ENCODE data around the gene TXLNB.
"Not testable (repeated sequence)": the region's sequence is repeated elsewhere in the genome, so short reads cannot be mapped to it uniquely, and the experiment has no call there.

TXLNB gene

DNA sequence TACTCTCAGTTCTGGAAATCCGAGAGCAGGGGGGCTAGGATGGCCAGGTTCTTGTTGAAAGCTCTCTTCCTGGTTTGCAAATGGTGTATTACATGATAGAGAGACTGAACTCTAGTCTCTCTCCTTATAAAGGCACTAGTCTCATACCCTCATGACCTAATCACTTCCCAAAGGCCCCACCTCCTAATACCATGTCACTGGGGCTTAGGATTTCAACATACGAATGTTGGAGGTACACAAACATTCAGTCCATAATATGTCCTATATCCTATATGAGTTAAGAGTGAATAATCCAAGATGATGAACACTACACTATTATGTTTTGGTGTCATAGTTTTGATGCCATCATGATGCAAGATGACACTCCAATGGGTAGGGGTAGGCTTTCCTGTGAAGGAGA lies 20.0 kb upstream of the TXLNB start:
- DNase-seq (ENCODE audit: low read depth in 2 of 2) = no peak

GRCh38 chr6:139308936-139309603 lies 17.3 kb upstream of the TXLNB start:
- DNase-seq (ENCODE audit: low read depth in 2 of 2) = no peak

GRCh38 chr6:139308286-139308916 lies 16.6 kb upstream of the TXLNB start:
- DNase-seq (ENCODE audit: low read depth in 2 of 2) = no peak

DNA sequence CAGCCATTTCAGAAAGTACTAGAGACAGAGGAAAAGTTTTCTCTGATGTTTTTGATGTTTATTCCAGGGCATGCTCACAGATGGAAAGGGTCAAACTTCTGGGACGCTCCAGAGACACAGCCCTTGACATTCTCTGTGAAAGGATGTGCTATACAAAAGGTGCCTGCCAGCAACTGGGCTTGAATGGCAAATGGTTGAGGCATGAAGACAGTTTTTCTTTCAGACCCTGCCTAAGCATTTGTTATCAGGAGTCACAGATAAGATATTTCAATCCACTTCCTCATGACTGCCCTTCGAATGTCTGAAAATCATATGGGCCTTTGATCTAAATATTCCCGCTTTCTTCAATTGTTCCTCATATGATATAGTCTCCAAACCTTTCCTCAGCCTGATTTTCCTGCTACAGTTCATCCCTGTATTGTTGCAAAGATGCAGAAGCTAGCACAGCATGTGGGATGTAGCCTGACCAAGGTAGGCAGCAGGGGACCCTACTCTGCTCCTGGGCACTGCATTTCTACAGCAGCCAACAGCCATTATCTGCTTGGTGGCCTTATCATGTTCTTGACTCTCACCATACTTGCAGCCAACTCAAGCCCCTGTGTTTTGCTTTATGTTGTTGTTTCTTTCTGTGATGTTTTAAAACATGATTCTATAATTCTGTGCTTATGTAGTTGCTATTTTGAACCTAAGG lies 14.6 kb upstream of the TXLNB start:
- no peak for DNase-seq (ENCODE audit: low read depth in 2 of 2)

- DNase-seq (ENCODE audit: low read depth in 2 of 2) = no peak
Measured at GRCh38 chr6:139303185-139303584, 11.4 kb upstream of the TXLNB start.

DNA sequence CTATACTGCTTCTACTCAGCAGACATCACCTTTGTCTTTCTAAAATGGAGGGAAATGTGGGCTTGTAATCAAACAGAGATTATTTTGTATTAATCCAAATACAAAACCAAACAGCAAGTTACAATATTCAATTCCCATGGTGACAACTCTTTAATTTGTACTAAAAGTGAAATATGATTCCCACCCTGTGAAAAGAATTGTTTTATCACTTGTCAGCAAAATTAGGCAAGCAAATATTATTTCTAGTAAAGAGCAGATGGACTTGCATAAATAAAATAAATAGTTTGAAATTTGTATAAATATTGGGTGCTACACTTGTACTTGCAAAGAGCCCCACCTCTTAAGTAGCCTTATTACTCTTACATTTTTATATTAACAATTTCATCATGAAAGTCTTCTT lies 6.1 kb upstream of the TXLNB start:
- DNase-seq (ENCODE audit: low read depth in 2 of 2) = no peak

DNA sequence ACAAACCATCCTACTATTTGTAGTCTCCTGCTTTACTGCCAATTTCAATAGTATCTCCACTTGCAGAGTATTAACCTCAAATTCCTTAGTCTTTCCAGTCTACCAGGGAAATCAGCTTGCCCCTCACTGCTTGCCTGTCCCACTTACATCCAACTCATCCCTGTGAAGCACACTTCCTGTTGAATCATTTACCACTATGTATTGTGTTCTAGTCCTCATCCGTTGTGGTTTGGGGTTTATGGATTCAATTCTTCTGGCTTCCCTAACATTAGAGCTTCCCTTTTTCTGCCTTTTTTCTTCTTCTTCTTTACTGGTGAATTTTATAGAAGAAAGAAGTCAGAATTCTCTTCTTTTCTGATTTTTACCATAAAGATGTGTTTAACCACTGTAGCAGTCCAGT lies 5.1 kb upstream of the TXLNB start:
- no peak for DNase-seq (ENCODE audit: low read depth in 2 of 2)

GRCh38 chr6:139295901-139296300 lies 4.1 kb upstream of the TXLNB start:
- no peak for DNase-seq (ENCODE audit: low read depth in 2 of 2)

GRCh38 chr6:139294090-139294489 lies 2.3 kb upstream of the TXLNB start:
- DNase-seq (ENCODE audit: low read depth in 2 of 2) = no peak

DNA sequence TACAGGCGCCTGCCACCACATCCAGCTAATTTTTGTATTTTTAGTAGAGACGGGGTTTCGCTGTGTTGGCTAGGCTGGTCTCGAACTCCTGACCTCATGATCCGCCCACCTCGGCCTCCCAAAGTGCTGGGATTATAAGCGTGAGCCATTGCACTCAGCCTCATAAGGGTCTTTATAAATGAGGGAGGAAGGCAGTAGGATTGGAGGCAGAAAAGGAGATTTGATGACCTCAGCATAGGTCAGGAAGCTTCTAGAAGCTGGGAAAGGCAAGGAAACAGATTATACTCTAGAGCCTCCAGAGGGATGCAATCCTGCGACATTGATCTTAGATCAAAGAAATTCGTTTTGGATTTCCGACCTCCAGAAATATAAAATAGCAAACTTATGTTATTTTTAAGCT lies 1.4 kb upstream of the TXLNB start:
- DNase-seq (ENCODE audit: low read depth in 2 of 2) = not testable (repeated sequence)

GRCh38 chr6:139290787-139291311 lies 949 bp downstream of the TXLNB start:
- no peak for DNase-seq (ENCODE audit: low read depth in 2 of 2)

DNA sequence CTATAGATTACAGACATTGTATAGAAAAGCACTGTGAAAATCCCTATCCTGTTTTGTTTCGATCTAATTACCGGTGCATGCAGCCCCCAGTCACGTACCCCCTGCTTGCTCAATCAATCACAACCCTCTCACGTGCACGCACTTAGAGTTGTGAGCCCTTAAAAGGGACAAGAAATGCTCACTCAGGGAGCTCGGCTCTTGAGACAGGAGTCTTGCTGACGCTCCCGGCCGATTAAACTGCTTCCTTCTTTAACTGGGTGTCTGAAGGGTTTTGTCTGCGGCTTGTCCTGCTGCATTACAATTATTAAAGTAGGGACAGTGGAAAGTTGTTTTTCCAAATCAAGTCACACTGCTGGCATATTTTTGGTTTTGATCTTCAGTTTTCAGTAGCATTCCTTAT lies 2.6 kb downstream of the TXLNB start:
- DNase-seq (ENCODE audit: low read depth in 2 of 2) = no peak

DNA sequence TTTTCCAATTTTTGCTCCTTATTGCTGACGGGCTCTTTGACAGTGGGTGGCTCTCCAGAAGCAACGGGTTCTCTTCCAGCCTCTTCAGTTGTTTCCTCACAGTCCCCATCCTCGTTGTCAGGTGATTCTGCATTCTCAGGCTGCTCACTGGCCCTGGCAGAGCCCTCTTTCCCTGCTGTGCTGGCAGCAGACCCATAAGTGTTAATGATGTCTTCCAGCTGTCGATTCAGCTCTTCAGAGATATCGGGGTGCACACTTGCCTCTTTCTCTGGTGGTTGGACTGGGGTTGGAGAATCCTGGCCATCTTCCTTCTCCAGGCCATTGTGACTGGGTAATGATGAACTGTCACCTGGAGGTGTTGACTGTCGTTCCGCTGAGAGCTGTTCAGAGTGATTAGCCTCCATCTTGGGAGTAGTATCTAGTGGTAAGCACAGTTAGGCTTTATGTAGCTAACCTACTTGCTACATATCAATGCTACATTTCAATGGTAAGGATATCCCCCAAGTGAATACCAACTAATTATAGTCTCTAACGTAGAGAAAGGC lies 3.2 kb downstream of the TXLNB start:
- DNase-seq (ENCODE audit: low read depth in 2 of 2) = no peak

GRCh38 chr6:139287868-139288267 lies 3.9 kb downstream of the TXLNB start:
- DNase-seq (ENCODE audit: low read depth in 2 of 2) = no peak

DNA sequence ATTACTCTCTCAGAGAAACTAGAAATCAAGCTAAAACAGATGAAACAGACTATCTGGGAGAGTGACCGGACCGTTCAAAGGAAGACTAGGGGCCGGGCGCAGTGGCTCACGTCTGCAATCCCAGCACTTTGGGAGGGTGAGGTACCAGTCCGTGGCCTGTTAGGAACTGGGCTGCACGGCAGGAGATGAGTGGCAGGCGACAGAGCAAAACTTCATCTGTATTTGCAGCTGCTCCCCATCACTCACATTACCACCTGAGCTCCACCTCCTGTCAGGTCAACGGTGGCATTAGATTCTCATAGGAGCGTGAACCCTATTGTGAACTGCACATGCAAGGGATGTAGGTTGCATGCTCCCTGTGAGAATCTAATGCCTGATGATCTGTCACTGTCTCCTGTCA lies 5.4 kb downstream of the TXLNB start:
- not testable (repeated sequence) for DNase-seq (ENCODE audit: low read depth in 2 of 2)

DNA sequence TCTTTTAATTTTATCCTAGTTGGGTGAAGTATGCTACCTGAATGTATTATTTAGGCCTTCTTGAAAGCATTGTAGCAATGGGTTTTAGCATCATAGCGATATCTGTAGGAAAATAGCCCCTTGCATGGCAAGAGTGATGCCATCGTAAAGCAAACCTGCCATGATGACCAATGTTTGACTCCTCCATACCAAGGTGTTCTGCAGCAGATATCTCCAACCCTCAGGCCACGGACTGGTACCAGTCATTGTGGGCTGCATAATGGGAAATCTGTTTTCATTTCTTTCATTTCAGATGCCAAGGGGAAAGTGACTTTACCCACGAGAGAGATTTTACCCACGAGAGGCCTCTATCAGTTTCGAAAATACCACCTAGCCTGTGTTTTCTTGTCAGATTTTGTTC lies 6.2 kb downstream of the TXLNB start:
- no peak for DNase-seq (ENCODE audit: low read depth in 2 of 2)

DNA sequence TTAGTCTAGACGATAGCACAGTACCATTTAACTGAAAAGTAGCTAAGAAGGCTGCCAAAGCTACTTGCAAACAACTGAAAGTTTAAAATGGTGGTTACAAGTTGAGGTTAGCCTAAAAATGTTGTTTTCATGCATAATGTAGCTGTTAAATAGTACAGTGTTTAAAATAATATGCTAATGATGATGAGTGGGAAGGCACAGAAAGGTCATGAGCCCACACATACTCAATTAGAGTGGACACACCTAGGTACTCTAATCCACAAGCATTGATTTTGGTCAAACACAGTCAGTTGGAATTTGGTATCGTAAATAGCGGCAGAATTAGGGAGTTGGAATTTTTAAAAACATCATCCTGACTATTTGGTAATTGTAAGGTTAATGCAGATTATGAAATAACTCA lies 7.0 kb downstream of the TXLNB start:
- no peak for DNase-seq (ENCODE audit: low read depth in 2 of 2)

- no peak for DNase-seq (ENCODE audit: low read depth in 2 of 2)
Measured at GRCh38 chr6:139282684-139283083, 9.1 kb downstream of the TXLNB start.

GRCh38 chr6:139278190-139278589 lies 13.6 kb downstream of the TXLNB start:
- no peak for DNase-seq (ENCODE audit: low read depth in 2 of 2)

- no peak for DNase-seq (ENCODE audit: low read depth in 2 of 2)
Measured at GRCh38 chr6:139277587-139277986, 14.2 kb downstream of the TXLNB start.

GRCh38 chr6:139277161-139277560 lies 14.6 kb downstream of the TXLNB start:
- DNase-seq (ENCODE audit: low read depth in 2 of 2) = no peak

- no peak for DNase-seq (ENCODE audit: low read depth in 2 of 2)
Measured at GRCh38 chr6:139275279-139276055, 16.3 kb downstream of the TXLNB start.

Measured in stimulated activated CD4-positive, alpha-beta T cell treated with anti-CD3 and anti-CD28 coated beads, Interleukin-1b, Interleukin-23, amount 100 ng/mL, for 4 hours (primary cell).